ENCODE measurements around the gene RASAL2. TPM values are rescaled to one million over a fixed set of nuclear protein-coding genes. Genes with fewer than 3 reads are reported as not detected.

Gene RASAL2
- polyA plus RNA-seq, 1 donor = 17.0 TPM

- DNase-seq = no peak
- H3K27ac ChIP-seq (ENCODE audit: low read length) = no peak overlapping the region
- no peaks in the 10 kb centered on the region for H3K9me3 ChIP-seq (ENCODE audit: control insufficient read depth, low read depth, low read length)
- 83% methylated on average over 2 of the region's 3 CpGs for WGBS (ENCODE audit: insufficient coverage, low lambda C conversion rate)
- no peaks in the 10 kb centered on the region for H3K27me3 ChIP-seq (ENCODE audit: control insufficient read depth, insufficient read depth, low read length)
- no peak overlapping the region for H3K4me3 ChIP-seq (ENCODE audit: low read length)
- no peaks in the 10 kb centered on the region for H3K4me1 ChIP-seq (ENCODE audit: control insufficient read depth, insufficient read depth, low read length)
- H3K36me3 ChIP-seq (ENCODE audit: control insufficient read depth, insufficient read depth, low read length) = no peaks in the 10 kb centered on the region
These were observed 39.5 kb downstream of the RASAL2 start for GRCh38 chr1:178133239-178133989.

- Histone ChIP-seq H3K27ac (ENCODE audit: low read length) (no peak overlapping the region), H3K4me3 (ENCODE audit: low read length) (no peak overlapping the region), H3K27me3 (ENCODE audit: control insufficient read depth, insufficient read depth, low read length) (no peaks in the 10 kb centered on the region), H3K36me3 (ENCODE audit: control insufficient read depth, insufficient read depth, low read length) (no peaks in the 10 kb centered on the region), H3K9me3 (ENCODE audit: control insufficient read depth, low read depth, low read length) (no peaks in the 10 kb centered on the region), H3K4me1 (ENCODE audit: control insufficient read depth, insufficient read depth, low read length) (no peaks in the 10 kb centered on the region)
- WGBS (ENCODE audit: insufficient coverage, low lambda C conversion rate) = no CpG with 5 or more reads among the region's 2 CpGs
- DNase-seq = no peak
These were observed 40.2 kb downstream of the RASAL2 start for GRCh38 chr1:178134061-178134460.

DNA sequence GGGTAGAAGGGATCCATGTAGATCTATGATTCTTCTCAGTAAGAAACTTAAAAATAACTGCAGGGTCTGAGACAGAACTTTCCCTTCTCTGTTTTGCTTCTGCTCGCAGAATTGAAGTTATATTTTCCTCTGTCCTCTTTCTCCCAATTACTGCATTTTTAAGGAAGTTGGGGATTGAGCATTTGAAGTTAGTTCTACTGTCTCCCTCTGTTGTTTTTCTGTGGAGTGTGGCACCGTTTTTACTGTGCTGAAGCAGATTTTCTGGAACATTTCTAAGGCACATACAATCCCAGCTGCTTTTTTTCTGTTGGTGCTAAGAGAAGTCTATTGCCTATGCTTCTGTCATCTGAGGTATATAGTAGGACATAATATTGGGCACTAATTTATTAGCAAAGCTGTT is 43.3 kb downstream of the RASAL2 start:
- DNase-seq = no peak
- Histone ChIP-seq H3K4me1 (ENCODE audit: control insufficient read depth, insufficient read depth, low read length) (no peaks in the 10 kb centered on the region), H3K4me3 (ENCODE audit: low read length) (no peak overlapping the region), H3K36me3 (ENCODE audit: control insufficient read depth, insufficient read depth, low read length) (no peaks in the 10 kb centered on the region), H3K27me3 (ENCODE audit: control insufficient read depth, insufficient read depth, low read length) (no peaks in the 10 kb centered on the region), H3K9me3 (ENCODE audit: control insufficient read depth, low read depth, low read length) (no peaks in the 10 kb centered on the region), H3K27ac (ENCODE audit: low read length) (no peak overlapping the region)
- WGBS (ENCODE audit: insufficient coverage, low lambda C conversion rate) = no CpG with 5 or more reads among the region's 2 CpGs

DNA sequence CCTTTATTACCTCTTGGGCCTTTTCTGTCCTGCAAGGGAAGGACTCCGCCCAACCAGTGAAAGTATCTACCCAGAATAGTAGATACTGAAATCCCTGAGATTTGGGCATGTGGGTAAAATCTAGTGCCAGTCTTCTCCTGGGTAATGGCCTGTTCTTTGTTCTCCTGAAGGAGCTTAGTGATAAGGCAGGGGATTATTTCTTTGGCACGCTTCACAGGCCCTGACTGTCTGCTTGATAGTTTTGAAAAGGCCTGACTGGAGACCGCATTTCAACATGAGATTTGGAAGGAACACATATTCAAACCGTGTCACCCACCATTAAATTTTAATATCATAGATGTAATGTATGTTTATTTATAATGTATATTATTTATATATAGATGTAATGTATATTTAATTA is 48.9 kb downstream of the RASAL2 start:
- Histone ChIP-seq H3K27ac (ENCODE audit: low read length) (no peak overlapping the region), H3K36me3 (ENCODE audit: control insufficient read depth, insufficient read depth, low read length) (no peaks in the 10 kb centered on the region), H3K9me3 (ENCODE audit: control insufficient read depth, low read depth, low read length) (no peaks in the 10 kb centered on the region), H3K4me1 (ENCODE audit: control insufficient read depth, insufficient read depth, low read length) (no peaks in the 10 kb centered on the region), H3K4me3 (ENCODE audit: low read length) (no peak overlapping the region), H3K27me3 (ENCODE audit: control insufficient read depth, insufficient read depth, low read length) (no peaks in the 10 kb centered on the region)
- no peak for DNase-seq
- WGBS (ENCODE audit: insufficient coverage, low lambda C conversion rate) = no CpG with 5 or more reads among the region's 4 CpGs

DNA sequence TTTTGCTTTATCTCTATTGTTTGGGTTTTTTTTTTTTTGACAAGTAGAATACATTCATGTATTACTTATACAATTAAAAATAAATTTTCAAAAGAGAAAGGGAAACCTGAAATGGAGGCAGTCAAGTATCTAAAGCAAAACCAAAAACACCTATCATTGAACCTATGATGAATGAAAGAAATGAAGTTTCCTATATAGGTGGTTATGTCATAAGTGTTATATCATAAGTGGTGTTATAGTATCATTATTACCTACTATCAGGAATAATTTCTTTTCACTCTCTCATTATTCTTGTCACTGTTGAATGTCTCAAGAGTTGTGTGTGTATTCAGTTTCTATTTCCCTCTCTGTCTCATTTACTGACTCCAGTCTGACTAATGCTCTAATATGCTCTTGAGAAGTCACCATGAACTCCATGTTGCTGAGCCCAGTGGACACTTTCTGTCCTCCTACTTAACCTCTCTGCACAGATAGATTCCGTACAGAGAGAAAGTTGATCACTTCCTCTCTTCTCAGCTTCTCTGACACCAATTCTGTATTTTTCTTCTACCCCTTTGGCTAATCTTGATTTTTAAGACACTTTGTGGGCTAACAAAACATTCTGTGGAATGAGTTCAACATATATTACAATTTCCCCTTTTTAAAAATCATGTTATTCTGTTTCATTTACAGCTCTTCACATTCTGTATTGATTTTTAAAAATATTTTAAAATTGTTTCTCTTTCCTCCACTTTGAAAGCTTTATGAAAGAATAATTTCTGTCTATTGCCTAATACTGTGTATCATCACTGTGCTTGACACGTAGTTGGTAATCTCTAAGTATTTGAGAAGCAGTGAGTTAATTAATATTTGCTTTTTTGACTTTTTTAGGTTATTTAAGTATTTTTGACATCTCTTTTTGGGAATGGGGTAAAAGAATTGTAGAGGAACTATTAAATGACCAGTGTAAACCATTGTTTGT is 50.1 kb downstream of the RASAL2 start:
- H3K9me3 ChIP-seq (ENCODE audit: control insufficient read depth, low read depth, low read length) = no peaks in the 10 kb centered on the region
- H3K27ac ChIP-seq (ENCODE audit: low read length) = no peak overlapping the region
- H3K36me3 ChIP-seq (ENCODE audit: control insufficient read depth, insufficient read depth, low read length) = no peaks in the 10 kb centered on the region
- DNase-seq = no peak
- 80% methylated on average over 2 of the region's 2 CpGs for WGBS (ENCODE audit: insufficient coverage, low lambda C conversion rate)
- H3K4me1 ChIP-seq (ENCODE audit: control insufficient read depth, insufficient read depth, low read length) = no peaks in the 10 kb centered on the region
- no peak overlapping the region for H3K4me3 ChIP-seq (ENCODE audit: low read length)
- H3K27me3 ChIP-seq (ENCODE audit: control insufficient read depth, insufficient read depth, low read length) = no peaks in the 10 kb centered on the region

- Histone ChIP-seq H3K36me3 (ENCODE audit: control insufficient read depth, insufficient read depth, low read length) (no peaks in the 10 kb centered on the region), H3K4me3 (ENCODE audit: low read length) (no peak overlapping the region), H3K27me3 (ENCODE audit: control insufficient read depth, insufficient read depth, low read length) (no peaks in the 10 kb centered on the region), H3K27ac (ENCODE audit: low read length) (no peak overlapping the region), H3K4me1 (ENCODE audit: control insufficient read depth, insufficient read depth, low read length) (no peaks in the 10 kb centered on the region), H3K9me3 (ENCODE audit: control insufficient read depth, low read depth, low read length) (no peaks in the 10 kb centered on the region)
- DNase-seq = no peak
- WGBS (ENCODE audit: insufficient coverage, low lambda C conversion rate) = no CpG with 5 or more reads among the region's 1 CpG
These were observed 51.7 kb downstream of the RASAL2 start for GRCh38 chr1:178145605-178146004.

DNA sequence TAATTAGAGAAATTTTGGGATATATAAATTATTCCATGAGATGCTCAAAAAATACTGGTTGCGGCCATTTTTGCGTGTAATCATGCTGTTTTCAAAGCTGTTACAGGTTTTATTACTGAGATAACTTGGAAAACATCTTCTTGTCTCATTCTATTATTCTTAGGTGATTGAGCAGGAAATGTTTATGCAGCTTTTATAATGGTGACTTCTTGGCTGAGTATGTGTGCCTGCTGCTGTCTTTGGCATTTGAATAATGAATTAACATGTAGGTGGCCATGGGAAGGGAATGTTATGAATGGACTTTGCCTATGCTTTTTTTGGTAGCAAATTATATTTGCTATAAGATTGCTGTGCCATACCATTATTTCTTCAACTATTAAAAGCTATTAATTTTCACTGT is 52.5 kb downstream of the RASAL2 start:
- WGBS (ENCODE audit: insufficient coverage, low lambda C conversion rate) = 89% methylated on average over 2 of the region's 2 CpGs
- H3K27ac ChIP-seq (ENCODE audit: low read length) = no peak overlapping the region

DNA sequence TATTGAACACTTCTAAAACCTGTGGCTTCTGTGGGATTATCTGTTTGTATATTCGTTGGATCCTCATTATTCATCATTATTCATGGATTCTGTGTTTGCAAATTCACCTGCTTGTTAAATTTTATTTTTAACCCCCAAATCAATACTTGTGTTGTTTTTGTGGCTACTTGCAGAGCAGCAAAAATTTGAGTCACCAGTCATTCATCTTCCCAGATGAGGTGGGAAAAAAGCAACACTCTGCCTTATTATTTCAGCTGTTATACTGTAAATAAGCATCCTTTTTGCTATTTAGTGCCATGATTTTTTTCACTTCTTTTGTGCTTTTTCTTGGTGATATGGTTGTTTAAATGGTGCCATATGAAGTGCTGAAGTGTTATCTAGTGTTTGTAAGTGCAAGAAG is 56.7 kb downstream of the RASAL2 start:
- H3K27ac ChIP-seq (ENCODE audit: low read length) = no peak overlapping the region
- H3K9me3 ChIP-seq (ENCODE audit: control insufficient read depth, low read depth, low read length) = no peaks in the 10 kb centered on the region
- DNase-seq = no peak
- H3K4me1 ChIP-seq (ENCODE audit: control insufficient read depth, insufficient read depth, low read length) = peaks cover 3% of the 10 kb centered on the region
- no peaks in the 10 kb centered on the region for H3K36me3 ChIP-seq (ENCODE audit: control insufficient read depth, insufficient read depth, low read length)
- no CpG with 5 or more reads among the region's 1 CpG for WGBS (ENCODE audit: insufficient coverage, low lambda C conversion rate)
- no peak overlapping the region for H3K4me3 ChIP-seq (ENCODE audit: low read length)
- H3K27me3 ChIP-seq (ENCODE audit: control insufficient read depth, insufficient read depth, low read length) = no peaks in the 10 kb centered on the region

More for the DNA sequence above, 52.5 kb downstream of the RASAL2 start:
- H3K9me3 ChIP-seq (ENCODE audit: control insufficient read depth, low read depth, low read length) = no peaks in the 10 kb centered on the region
- H3K36me3 ChIP-seq (ENCODE audit: control insufficient read depth, insufficient read depth, low read length) = no peaks in the 10 kb centered on the region
- no peak for DNase-seq
- H3K27me3 ChIP-seq (ENCODE audit: control insufficient read depth, insufficient read depth, low read length) = no peaks in the 10 kb centered on the region
- H3K4me3 ChIP-seq (ENCODE audit: low read length) = no peak overlapping the region
- no peaks in the 10 kb centered on the region for H3K4me1 ChIP-seq (ENCODE audit: control insufficient read depth, insufficient read depth, low read length)

GRCh38 chr1:178151831-178152230 is 57.9 kb downstream of the RASAL2 start:
- no peaks in the 10 kb centered on the region for H3K9me3 ChIP-seq (ENCODE audit: control insufficient read depth, low read depth, low read length)
- H3K4me1 ChIP-seq (ENCODE audit: control insufficient read depth, insufficient read depth, low read length) = peaks cover 6% of the 10 kb centered on the region
- no peak overlapping the region for H3K27ac ChIP-seq (ENCODE audit: low read length)
- WGBS (ENCODE audit: insufficient coverage, low lambda C conversion rate) = no CpG with 5 or more reads among the region's 1 CpG
- no peak for DNase-seq
- no peaks in the 10 kb centered on the region for H3K36me3 ChIP-seq (ENCODE audit: control insufficient read depth, insufficient read depth, low read length)
- H3K4me3 ChIP-seq (ENCODE audit: low read length) = no peak overlapping the region
- no peaks in the 10 kb centered on the region for H3K27me3 ChIP-seq (ENCODE audit: control insufficient read depth, insufficient read depth, low read length)

GRCh38 chr1:178155481-178156255 is 61.8 kb downstream of the RASAL2 start:
- Histone ChIP-seq H3K4me3 (ENCODE audit: low read length) (no peak overlapping the region), H3K4me1 (ENCODE audit: control insufficient read depth, insufficient read depth, low read length) (peaks cover 15% of the 10 kb centered on the region), H3K9me3 (ENCODE audit: control insufficient read depth, low read depth, low read length) (no peaks in the 10 kb centered on the region), H3K27ac (ENCODE audit: low read length) (peak overlapping the region; percentile 94), H3K27me3 (ENCODE audit: control insufficient read depth, insufficient read depth, low read length) (no peaks in the 10 kb centered on the region), H3K36me3 (ENCODE audit: control insufficient read depth, insufficient read depth, low read length) (no peaks in the 10 kb centered on the region)
- DNase-seq = peak; percentile 86 to 92
- WGBS (ENCODE audit: insufficient coverage, low lambda C conversion rate) = 33% methylated on average over 1 of the region's 6 CpGs
